PC-9 (cell line): Measurements from ENCODE around the gene PAF1. TPM values are rescaled to one million over a fixed set of nuclear protein-coding genes. Genes with fewer than 3 reads are reported as not detected.
A peak's percentile ranks its signal among the peaks of the same experiment; 100 is the strongest.

Experiments used
- BruUV-seq: library from RNA; stranded (reverse); fragments of 400-500 nt; replicated peaks from 2 replicates; lab custom pipeline; 2021; lab: Mats Ljungman, UMichigan
- CTCF ChIA-PET: fragments of 300-600 bp; sonication (Branson Sonifier 250); formaldehyde crosslinking; loops from one replicate; lab custom pipeline; 2022; ENCODE audit warnings: antibody characterized with exemption; lab: Charles Lee
- POLR2A ChIA-PET: fragments of 300-600 bp; sonication (Branson Sonifier 250); formaldehyde crosslinking; loops from one replicate; lab custom pipeline; 2022; ENCODE audit warnings: antibody characterized with exemption; ENCODE audit not compliant: unreplicated experiment; lab: Charles Lee
- DNase-seq, 2 experiments: peaks; one replicate each; pipeline versions ENCODE4 v3.0.0 to v3.0.0-alpha.2; 2015 to 2022; ENCODE audit warnings: mixed read lengths in 1 of 2
- H2AFZ ChIP-seq: fragments of 200-600 bp; sonication (generic); 2 replicates; pipeline ENCODE4 v1.8.1; 2017; ENCODE audit warnings: antibody characterized with exemption
- H3F3A ChIP-seq: fragments of 200-600 bp; sonication (generic); 2 replicates; pipeline ENCODE4 v1.8.1; 2017; ENCODE audit warnings: antibody characterized with exemption, mild to moderate bottlenecking, low read depth; ENCODE audit not compliant: insufficient read depth
- H3K27ac ChIP-seq: fragments of 200-600 bp; sonication (generic); 2 replicates; pipeline ENCODE4 v1.6.1; 2016; ENCODE audit warnings: mixed run types
- H3K27me3 ChIP-seq: fragments of 200-600 bp; sonication (generic); 2 replicates; pipeline ENCODE4 v1.6.1; 2016; ENCODE audit warnings: low read depth, mixed run types; ENCODE audit not compliant: insufficient read depth
- H3K36me3 ChIP-seq: fragments of 200-600 bp; sonication (generic); 2 replicates; pipeline ENCODE4 v1.6.1; 2016; ENCODE audit warnings: low read depth, mixed run types
- H3K4me1 ChIP-seq: fragments of 200-600 bp; sonication (generic); replicated peaks from 2 replicates; pipeline ENCODE4 v1.6.1; 2016; ENCODE audit warnings: mixed run types; ENCODE audit not compliant: insufficient read depth
- H3K4me2 ChIP-seq: fragments of 200-600 bp; sonication (generic); 2 replicates; pipeline ENCODE4 v1.6.1; 2017; ENCODE audit warnings: mixed run types
- H3K4me3 ChIP-seq: fragments of 200-600 bp; sonication (generic); 2 replicates; pipeline ENCODE4 v1.6.1; 2016; ENCODE audit warnings: mixed run types
- H3K79me2 ChIP-seq: fragments of 200-600 bp; sonication (generic); 2 replicates; pipeline ENCODE4 v1.6.1; 2017; ENCODE audit warnings: low read depth, mixed run types
- H3K9me2 ChIP-seq: fragments of 200-600 bp; sonication (generic); 2 replicates; pipeline ENCODE4 v1.8.1; 2017; ENCODE audit warnings: mild to moderate bottlenecking; ENCODE audit not compliant: insufficient read depth
- H3K9me3 ChIP-seq: fragments of 200-600 bp; sonication (generic); 2 replicates; pipeline ENCODE4 v1.8.1; 2016; ENCODE audit warnings: low read depth; ENCODE audit not compliant: insufficient read depth
- H4K20me1 ChIP-seq: fragments of 200-600 bp; sonication (generic); 2 replicates; pipeline ENCODE4 v1.8.1; 2017; ENCODE audit not compliant: insufficient read depth
- CTCF ChIP-seq: fragments of 200-600 bp; sonication (generic); conservative IDR thresholded peaks from 2 replicates; pipeline ENCODE4 v1.6.1; 2017; ENCODE audit warnings: mixed run types, antibody characterized with exemption, mild to moderate bottlenecking, moderate library complexity
- EZH2 ChIP-seq: fragments of 200-600 bp; sonication (generic); IDR thresholded peaks from 2 replicates; pipeline ENCODE4 v1.8.0; 2017; ENCODE audit warnings: antibody characterized with exemption, low read depth
- intact Hi-C: fragments of 100-400 bp; cut with micrococcal nuclease; formaldehyde crosslinking; loops from one replicate; pipeline ENCODE4 v1.10.0; 2022; ENCODE audit not compliant: unreplicated experiment
- total RNA-seq: library from RNA; stranded (reverse); gene quantifications from 2 replicates; pipeline ENCODE4 v1.2.3, GENCODE V29; 2021

PAF1 gene
- total RNA-seq, 1 experiment from 2014 or later: 61.1 TPM

GRCh38 chr19:39412100-39412866 is 21.4 kb upstream of the PAF1 start, which contains the start of gene PLEKHG2:
Gene PLEKHG2 (plus strand): TSS chr19:39412669. CDS start chr19:39414087, 1,418 bp downstream.
- intact Hi-C loops: loop anchor here (1.0 to 5.0 kb wide), 11 partner anchors 9 to 450 kb away; partner anchors contain the start of genes EID2B, FBXO27, PAK4 and SAMD4B
- H3K27ac ChIP-seq: 0 out of 2 replicates have a peak within 1 kb of the TSS, but pooled peaks have one; percentile 93
- H3F3A ChIP-seq: peaks cover 42% of the 10 kb centered on the region; the same call in 1 of the 2 replicates
- H3K9me2 ChIP-seq: no peaks in the 10 kb centered on the region
- H3K9me3 ChIP-seq: no peaks in the 10 kb centered on the region
- CTCF ChIA-PET: interaction anchor here (0.6 to 1.4 kb wide), 2 partner anchors 14 to 216 kb away, joined by 3 to 8 read pairs; no protein-coding TSS in a partner anchor
- DNase-seq: peak; percentile 97
- H2AFZ ChIP-seq: peak within 1 kb of the TSS; percentile 82
- H3K4me1 ChIP-seq: peaks cover 30% of the 10 kb centered on the region
- H3K4me3 ChIP-seq: peak within 1 kb of the TSS; percentile 92
- H3K4me2 ChIP-seq: peak within 1 kb of the TSS; percentile 99
- H4K20me1 ChIP-seq: peaks cover 14% of the 10 kb centered on the region
- no peaks in the 10 kb centered on the region for H3K27me3 ChIP-seq
- POLR2A ChIA-PET: interaction anchor here (0.6 to 1.3 kb wide), 3 partner anchors 10 to 21 kb away, joined by 4 to 9 read pairs (median 7); partner anchors contain the start of genes MED29 and PAF1
- BruUV-seq: no TSS peak
- TF ChIP-seq CTCF (peak; percentile 92), EZH2 (no peak)
- peaks cover 11% of the 10 kb centered on the region; the same call in 1 of the 2 replicates for H3K36me3 ChIP-seq
- peaks cover 21% of the 10 kb centered on the region for H3K79me2 ChIP-seq

DNA sequence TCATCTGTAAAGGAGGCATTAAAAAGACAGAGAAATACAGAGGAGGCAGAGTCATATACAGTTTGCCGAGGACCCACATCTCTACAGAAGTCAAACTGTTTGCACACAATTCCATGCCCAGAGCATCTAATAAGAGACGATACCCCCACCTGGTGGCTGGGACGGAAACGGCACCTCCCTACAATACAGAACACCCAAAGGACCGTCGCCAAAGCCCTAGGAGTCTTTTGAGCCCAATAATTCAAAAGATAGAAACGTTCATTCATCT is 20.9 kb upstream of the PAF1 start:
- peak overlapping the region; percentile 45; the same call in 1 of the 2 replicates for H3K4me3 ChIP-seq
- ChIA-PET CTCF (interaction anchor here (0.6 to 1.4 kb wide), 3 partner anchors 10 to 443 kb away, joined by 3 to 8 read pairs (median 4); no protein-coding TSS in a partner anchor), POLR2A (interaction anchor here (0.7 to 1.3 kb wide), 4 partner anchors 10 to 481 kb away, joined by 3 to 9 read pairs (median 5); partner anchors contain the start of genes MED29, MRPS12, PAF1 and SARS2)
- H3K27me3 ChIP-seq: no peaks in the 10 kb centered on the region
- peaks cover 30% of the 10 kb centered on the region for H3K4me1 ChIP-seq
- H3K36me3 ChIP-seq: peaks cover 11% of the 10 kb centered on the region; the same call in 1 of the 2 replicates
- DNase-seq: peak; percentile 78 to 89
- no peaks in the 10 kb centered on the region for H3K9me2 ChIP-seq
- H3K9me3 ChIP-seq: no peaks in the 10 kb centered on the region
- intact Hi-C loops: loop anchor here (1.0 to 5.0 kb wide), 12 partner anchors 8 to 449 kb away; partner anchors contain the start of genes EID2B, FBXO27, PAK4 and SAMD4B
- peak overlapping the region; percentile 99 for H3K4me2 ChIP-seq
- peaks cover 26% of the 10 kb centered on the region for H3K79me2 ChIP-seq
- no peak overlapping the region for H2AFZ ChIP-seq
- peak; percentile 98 for TF ChIP-seq CTCF
- no peak for TF ChIP-seq EZH2
- BruUV-seq: no TSS peak
- H4K20me1 ChIP-seq: peaks cover 14% of the 10 kb centered on the region
- H3K27ac ChIP-seq: 0 out of 2 replicates have a peak overlapping the region, but pooled peaks have one; percentile 93
- H3F3A ChIP-seq: peaks cover 47% of the 10 kb centered on the region; the same call in 1 of the 2 replicates
